Measurements from ENCODE around the gene ZNF827. TPM values are rescaled to one million over a fixed set of nuclear protein-coding genes. Genes with fewer than 3 reads are reported as not detected.

ZNF827 gene
- total RNA-seq, 1 experiment from 2014 or later = 29.4 TPM

DNA sequence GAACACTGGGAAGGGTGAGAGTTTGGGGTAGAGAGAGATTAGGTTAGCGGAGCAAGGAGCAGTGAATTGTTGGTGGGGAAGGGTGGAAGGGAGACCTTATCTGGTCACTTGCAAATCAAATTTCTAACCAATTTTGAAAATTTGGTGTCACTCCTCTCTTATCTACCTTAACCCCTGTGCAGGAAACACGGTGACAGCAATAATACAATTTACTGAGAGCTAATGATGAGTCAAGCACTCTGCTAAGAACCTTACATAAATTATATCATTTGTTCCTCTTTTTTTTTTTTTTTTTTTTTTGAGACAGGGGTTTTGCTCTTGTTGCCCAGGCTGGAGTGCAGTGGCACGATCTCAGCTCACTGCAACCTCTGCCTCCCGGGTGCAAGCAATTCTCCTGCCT is 142.3 kb downstream of the ZNF827 start:
- no CpG with 5 or more reads among the region's 4 CpGs for WGBS (ENCODE audit: extremely low coverage, insufficient read length, low lambda C conversion rate)
- Histone ChIP-seq H2AFZ (ENCODE audit: low read length) (no peak overlapping the region), H3K4me1 (ENCODE audit: insufficient read depth, low read length) (peaks cover 3% of the 10 kb centered on the region; the same call in 1 of the 2 replicates), H2BK15ac (ENCODE audit: low read depth, low read length) (no peak overlapping the region), H3K14ac (ENCODE audit: insufficient read depth, low read length) (no peak overlapping the region), H3T11ph (ENCODE audit: low read length) (no peak overlapping the region), H3K27ac (ENCODE audit: insufficient read length, low read depth, low read length) (no peak overlapping the region), H3K23ac (ENCODE audit: insufficient read length, low read depth, low read length) (no peak overlapping the region), H2BK20ac (ENCODE audit: low read depth, low read length, poor library complexity, severe bottlenecking) (no peak overlapping the region), H4K91ac (ENCODE audit: insufficient read length, low read depth, low read length) (no peak overlapping the region), H3K56ac (ENCODE audit: insufficient read length, low read depth, low read length) (no peak overlapping the region), H3K23me2 (ENCODE audit: insufficient read length, low read depth, low read length, poor library complexity, severe bottlenecking) (no peaks in the 10 kb centered on the region), H3K27me3 (ENCODE audit: insufficient read depth, low read length) (no peaks in the 10 kb centered on the region), H3K18ac (ENCODE audit: insufficient read length, low read depth, low read length) (no peak overlapping the region), H3K79me1 (ENCODE audit: insufficient read depth, low read depth, low read length, poor library complexity, severe bottlenecking) (no peaks in the 10 kb centered on the region), H3K9ac (ENCODE audit: extremely low read depth, insufficient read length, low read length) (no peak overlapping the region), H2BK120ac (ENCODE audit: low read depth, low read length, poor library complexity, severe bottlenecking) (no peak overlapping the region), H4K5ac (ENCODE audit: insufficient read length, low read depth, low read length) (no peak overlapping the region), H3K79me2 (ENCODE audit: insufficient read depth, low read length) (no peaks in the 10 kb centered on the region), H2BK5ac (ENCODE audit: insufficient read length, low read length) (no peak overlapping the region), H3K4ac (ENCODE audit: low read depth, low read length) (no peak overlapping the region), H2AK5ac (ENCODE audit: insufficient read length, low read length) (no peak overlapping the region), H4K20me1 (ENCODE audit: control insufficient read depth, insufficient read depth, insufficient read length) (no peaks in the 10 kb centered on the region), H3K4me2 (ENCODE audit: insufficient read depth, insufficient read length, low read length) (no peak overlapping the region), H3K9me3 (ENCODE audit: control insufficient read depth, low read depth, low read length) (no peaks in the 10 kb centered on the region), H4K8ac (replicated peaks; ENCODE audit: insufficient read length, low read depth, low read length) (no peak overlapping the region), H2BK12ac (ENCODE audit: insufficient read length, low read depth, low read length) (no peak overlapping the region)
- H3K4me3 Mint-ChIP-seq = no peak overlapping the region
- peaks cover 4 to 9% of the 10 kb centered on the region in 2 experiments for H3K4me1 Mint-ChIP-seq
- H3K27me3 Mint-ChIP-seq (ENCODE audit: low read depth) = no peaks in the 10 kb centered on the region
- TF ChIP-seq, protein P1, sequence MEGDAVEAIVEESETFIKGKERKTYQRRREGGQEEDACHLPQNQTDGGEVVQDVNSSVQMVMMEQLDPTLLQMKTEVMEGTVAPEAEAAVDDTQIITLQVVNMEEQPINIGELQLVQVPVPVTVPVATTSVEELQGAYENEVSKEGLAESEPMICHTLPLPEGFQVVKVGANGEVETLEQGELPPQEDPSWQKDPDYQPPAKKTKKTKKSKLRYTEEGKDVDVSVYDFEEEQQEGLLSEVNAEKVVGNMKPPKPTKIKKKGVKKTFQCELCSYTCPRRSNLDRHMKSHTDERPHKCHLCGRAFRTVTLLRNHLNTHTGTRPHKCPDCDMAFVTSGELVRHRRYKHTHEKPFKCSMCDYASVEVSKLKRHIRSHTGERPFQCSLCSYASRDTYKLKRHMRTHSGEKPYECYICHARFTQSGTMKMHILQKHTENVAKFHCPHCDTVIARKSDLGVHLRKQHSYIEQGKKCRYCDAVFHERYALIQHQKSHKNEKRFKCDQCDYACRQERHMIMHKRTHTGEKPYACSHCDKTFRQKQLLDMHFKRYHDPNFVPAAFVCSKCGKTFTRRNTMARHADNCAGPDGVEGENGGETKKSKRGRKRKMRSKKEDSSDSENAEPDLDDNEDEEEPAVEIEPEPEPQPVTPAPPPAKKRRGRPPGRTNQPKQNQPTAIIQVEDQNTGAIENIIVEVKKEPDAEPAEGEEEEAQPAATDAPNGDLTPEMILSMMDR (conservative IDR thresholded peaks at IDR 0.05) = no peak
- DNase-seq = no peak
- no peaks in the 10 kb centered on the region for H3K9me3 Mint-ChIP-seq
- peaks cover 0 to 16% (median 12%) of the 10 kb centered on the region in 3 experiments; a peak in 5 of 7 replicates for H3K36me3 Mint-ChIP-seq (ENCODE audit: insufficient read depth in 1 of 3, low read depth in 3 of 3)
- peak overlapping the region in 2 of 3 experiments; percentile 16 to 50; a peak in 2 of 7 replicates for H3K27ac Mint-ChIP-seq

Measured in H9 (cell line).